ENCODE data around the gene RGS12.

The RGS12 gene, protein sequence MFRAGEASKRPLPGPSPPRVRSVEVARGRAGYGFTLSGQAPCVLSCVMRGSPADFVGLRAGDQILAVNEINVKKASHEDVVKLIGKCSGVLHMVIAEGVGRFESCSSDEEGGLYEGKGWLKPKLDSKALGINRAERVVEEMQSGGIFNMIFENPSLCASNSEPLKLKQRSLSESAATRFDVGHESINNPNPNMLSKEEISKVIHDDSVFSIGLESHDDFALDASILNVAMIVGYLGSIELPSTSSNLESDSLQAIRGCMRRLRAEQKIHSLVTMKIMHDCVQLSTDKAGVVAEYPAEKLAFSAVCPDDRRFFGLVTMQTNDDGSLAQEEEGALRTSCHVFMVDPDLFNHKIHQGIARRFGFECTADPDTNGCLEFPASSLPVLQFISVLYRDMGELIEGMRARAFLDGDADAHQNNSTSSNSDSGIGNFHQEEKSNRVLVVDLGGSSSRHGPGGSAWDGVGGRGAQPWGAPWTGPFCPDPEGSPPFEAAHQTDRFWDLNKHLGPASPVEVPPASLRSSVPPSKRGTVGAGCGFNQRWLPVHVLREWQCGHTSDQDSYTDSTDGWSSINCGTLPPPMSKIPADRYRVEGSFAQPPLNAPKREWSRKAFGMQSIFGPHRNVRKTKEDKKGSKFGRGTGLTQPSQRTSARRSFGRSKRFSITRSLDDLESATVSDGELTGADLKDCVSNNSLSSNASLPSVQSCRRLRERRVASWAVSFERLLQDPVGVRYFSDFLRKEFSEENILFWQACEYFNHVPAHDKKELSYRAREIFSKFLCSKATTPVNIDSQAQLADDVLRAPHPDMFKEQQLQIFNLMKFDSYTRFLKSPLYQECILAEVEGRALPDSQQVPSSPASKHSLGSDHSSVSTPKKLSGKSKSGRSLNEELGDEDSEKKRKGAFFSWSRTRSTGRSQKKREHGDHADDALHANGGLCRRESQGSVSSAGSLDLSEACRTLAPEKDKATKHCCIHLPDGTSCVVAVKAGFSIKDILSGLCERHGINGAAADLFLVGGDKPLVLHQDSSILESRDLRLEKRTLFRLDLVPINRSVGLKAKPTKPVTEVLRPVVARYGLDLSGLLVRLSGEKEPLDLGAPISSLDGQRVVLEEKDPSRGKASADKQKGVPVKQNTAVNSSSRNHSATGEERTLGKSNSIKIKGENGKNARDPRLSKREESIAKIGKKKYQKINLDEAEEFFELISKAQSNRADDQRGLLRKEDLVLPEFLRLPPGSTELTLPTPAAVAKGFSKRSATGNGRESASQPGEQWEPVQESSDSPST (N-terminal part only)

DNA sequence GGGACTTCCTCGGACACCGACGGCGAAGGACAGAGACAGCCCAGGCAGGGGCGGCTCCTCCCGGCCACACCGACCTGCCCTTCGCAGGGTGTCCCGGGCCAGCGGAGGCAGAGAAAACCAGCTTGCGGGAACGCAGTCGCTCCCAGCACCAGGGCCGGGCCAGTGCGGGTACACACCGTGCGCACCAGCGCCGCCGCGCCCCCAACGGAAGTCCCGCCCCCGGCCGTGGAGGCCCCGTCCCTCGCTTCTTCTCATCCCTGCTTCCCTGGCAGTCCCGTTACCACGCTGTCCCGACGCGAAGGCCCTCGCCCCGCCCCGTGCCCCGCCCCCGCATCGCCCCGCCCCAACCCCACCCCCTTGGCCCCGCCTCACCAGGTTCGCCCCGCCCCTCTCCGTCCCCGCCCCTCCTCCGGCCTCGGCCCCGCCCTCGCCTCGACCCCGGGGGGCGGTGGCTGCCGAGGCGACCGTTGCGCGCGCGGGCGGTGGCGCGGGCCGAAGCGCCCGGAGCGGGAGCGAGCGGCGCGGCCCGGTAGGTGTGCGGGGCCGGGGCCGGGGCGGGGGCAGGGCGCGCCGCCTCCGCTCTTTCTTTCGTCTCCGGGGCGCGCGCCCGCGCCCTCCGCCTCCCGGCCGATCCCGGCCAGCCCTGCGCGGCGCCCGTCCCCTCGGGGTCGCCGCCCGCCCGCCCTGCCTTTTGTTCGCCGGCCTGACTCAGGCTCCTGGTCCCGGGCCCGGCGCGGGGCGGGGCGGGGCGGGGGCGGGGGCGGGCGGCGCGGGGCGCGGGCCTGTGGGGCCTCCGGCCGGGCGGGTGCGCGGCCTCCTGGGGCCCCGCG lies at the start of gene RGS12:
TSS of gene RGS12 (plus strand) at position 451 of the 830 bp plus-strand sequence. CDS start 23,150 bp downstream, outside the sequence.
- DNase-seq = peak; percentile 62 to 97 (median 93)

- no peak for DNase-seq
These were observed 49.6 kb upstream of the RGS12 start for GRCh38 chr4:3243136-3243780.

GRCh38 chr4:3244002-3244401 lies 48.8 kb upstream of the RGS12 start:
- no peak for DNase-seq

- no peak for DNase-seq
These were observed 48.1 kb upstream of the RGS12 start for GRCh38 chr4:3244747-3245146.

DNA sequence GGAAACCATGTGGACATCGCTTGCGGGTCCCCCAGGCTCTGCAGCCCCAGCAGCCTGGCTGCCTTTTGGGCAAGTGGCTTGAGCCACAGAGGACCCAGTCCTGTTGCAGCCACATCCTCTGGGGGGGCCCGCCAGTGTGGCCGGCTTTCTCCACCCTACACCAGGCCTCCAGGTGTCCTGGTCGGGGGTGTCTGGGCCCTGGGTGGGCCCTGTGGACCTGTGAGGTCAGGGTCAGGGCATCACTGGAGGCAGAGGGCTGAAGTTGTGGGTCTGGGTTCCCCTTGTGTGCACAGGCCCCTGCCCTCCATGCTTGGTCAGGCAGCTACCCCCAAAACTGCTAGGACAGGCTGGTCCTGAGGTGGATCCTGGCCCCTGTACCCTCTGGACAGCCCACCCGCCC lies 47.1 kb upstream of the RGS12 start:
- DNase-seq = no peak

GRCh38 chr4:3246458-3247398 lies 46.1 kb upstream of the RGS12 start:
- no peak for DNase-seq

DNA sequence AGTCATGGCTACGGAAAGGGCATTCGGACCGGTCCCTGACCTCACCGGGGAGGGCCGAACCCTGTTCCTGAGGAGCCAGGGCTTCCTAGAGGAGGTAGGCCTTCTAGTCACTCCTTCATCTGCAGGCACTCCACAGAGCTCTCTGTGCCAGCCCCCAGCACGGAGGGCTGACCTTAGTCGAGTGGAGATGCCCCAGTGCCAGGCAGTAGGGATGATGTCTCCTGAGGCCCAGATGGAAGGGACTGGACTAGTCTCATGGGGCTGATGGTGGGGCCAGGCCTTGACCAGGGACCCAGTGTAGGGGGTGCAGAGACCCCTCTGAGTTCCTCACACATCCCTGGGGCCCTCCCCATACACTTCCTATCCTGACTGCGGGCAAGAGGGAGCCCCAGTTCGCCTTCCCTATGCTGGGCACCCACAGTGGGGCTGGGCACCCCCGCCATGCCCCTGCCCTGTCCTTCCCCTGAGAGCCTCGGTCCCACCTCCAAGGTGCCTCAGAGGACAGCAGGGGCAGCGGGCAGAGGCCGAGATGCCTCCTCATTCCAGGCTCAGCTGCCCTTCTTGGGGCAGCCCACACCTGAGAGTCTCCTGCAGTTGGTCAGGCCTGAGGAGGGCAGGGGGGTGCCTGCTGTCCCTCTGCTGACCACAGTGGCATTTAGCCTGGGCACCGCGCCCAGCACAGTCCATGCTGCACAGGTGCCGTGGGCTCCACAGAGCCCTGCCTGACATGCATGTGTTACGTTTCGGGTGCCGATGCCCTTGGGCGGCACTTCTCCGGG lies 45.2 kb upstream of the RGS12 start:
- DNase-seq = no peak

GRCh38 chr4:3248178-3248480 lies 44.7 kb upstream of the RGS12 start:
- no peak for DNase-seq

DNA sequence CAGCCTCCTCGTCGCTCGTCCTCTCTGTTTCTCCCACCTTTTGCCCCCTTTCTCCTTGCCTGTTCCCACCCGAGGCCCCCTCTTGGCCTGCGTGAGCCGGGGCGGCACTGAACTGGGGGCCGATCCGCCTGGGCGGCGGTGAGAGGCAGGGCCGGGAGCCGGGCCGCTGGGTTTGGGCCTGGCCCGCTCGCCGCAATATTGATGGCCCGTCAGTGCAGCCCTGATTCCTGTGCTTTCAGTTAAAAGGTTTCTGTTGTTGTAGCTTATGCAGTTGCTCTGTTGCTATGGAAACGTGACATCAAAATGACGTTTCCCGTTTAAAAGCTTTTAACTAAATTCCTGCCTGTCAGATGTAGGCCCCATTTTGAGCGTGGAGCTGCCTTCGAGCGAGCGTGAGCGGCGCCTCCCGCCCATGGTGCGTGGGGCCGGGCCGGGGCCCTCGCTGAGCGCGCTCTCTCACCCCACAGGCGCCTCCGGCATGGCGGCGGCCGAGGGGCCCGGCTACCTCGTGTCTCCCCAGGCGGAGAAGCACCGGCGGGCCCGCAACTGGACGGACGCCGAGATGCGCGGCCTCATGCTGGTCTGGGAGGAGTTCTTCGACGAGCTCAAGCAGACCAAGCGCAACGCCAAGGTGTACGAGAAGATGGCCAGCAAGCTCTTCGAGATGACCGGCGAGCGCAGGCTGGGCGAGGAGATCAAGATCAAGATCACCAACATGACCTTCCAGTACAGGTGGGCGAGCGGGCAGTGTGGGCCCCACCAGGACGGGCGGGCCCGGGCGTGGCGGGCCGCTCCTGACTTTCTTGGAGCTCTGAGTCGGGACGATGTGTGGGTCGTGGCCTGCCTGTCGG lies 43.8 kb upstream of the RGS12 start, which contains the start of gene MSANTD1:
TSS of gene MSANTD1 (plus strand) at position 349 of the 851 bp plus-strand sequence. CDS start at position 413, 64 bp downstream.
- DNase-seq = peak in 1 of 51 donors; percentile 44

DNA sequence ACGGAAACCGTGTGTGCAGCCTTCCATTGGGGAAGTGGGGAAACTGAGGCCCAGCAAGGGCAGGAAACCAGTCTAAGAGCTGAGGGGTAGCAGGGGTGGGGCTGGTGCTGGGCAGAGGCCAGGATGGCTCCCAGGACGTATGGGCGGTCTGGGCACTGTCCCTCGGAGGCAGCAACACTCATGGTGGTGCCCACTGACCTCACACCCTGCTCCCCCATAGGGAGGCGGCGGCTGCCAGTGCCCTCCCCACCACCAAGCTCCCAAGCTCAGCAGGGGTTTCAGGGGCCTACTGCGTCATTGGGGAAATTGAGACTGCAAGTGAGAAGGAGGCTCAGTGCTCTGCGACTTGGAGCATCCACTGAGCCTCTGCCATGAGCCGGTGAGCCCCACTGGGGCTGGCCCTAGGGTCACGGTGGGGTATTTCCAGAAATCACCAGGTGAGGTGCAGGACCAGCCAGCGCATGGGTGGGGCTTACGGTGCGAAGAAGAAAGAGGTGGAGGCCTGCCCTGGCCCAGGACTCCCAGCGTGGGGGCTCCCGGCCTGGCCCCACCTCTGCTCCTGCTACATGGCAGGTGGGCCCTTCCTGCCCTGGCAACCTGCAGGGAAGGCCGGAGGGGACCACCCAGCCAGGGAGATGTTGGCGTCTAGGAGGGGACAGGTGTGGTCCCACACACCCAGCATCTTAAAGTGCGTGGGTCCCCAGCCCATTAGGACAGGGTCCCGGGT lies 42.9 kb upstream of the RGS12 start:
- DNase-seq = no peak

DNA sequence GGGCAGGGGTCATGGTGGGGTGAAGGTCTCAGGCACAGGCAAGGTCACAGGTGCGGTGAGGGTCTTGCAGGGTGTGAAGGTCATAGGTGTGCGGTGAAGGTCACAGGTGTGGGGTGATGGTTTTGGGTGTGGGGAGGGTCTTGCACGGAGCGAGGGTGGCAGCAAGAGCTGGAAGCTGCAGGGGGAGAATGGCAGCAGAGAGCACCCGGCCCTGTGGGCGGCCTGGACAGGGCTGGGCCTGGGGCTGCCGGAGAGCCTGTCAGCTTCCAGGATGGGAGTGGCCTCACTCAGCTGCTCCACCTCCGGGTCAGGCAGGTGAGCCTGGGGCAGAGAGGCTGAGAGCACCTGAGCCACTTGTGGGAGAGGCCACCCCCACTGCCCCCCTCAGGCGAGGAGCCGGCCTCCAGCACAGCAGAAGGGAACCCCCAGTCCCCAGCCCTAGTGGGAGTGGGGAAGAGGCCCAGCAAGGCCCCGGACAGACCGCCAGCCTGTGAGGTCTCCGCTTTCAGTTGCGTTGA lies 42.3 kb upstream of the RGS12 start:
- DNase-seq = no peak

DNA sequence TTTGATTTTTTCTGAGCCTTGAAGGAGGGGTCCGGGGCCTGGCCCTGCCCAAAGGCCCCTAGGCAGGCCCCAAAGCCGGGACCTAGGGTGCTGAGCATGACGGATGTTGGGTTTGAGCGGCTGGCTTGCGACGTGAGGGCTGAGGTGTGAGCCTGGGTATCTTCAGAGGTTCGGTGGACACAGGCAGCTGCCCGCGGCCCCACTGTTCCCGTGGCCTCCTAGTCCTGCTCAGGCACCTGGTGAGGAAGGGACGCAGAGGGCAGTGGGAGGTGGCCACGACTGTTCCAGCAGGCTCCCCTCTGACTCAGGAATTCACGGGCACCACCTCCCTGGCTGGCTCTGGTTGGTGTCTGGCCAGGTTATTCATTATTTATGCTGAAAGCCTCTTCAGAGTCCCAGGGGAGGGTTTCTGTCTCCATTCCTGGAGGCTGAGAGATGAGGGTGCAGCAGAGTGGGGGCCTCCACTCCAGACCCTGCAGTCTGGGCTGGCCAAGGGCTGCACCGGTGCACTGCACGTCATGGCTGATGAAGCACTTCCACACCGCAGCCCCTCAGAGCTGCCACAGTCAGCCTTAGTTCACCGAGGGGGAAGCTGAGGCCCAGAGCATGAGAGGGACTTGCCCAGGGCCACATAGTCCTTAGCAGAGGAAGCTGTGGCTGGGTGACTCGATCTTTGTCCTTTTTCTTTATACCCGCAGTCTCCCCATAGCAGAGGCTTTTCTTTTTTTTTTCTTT lies 41.7 kb upstream of the RGS12 start:
- DNase-seq = no peak

DNA sequence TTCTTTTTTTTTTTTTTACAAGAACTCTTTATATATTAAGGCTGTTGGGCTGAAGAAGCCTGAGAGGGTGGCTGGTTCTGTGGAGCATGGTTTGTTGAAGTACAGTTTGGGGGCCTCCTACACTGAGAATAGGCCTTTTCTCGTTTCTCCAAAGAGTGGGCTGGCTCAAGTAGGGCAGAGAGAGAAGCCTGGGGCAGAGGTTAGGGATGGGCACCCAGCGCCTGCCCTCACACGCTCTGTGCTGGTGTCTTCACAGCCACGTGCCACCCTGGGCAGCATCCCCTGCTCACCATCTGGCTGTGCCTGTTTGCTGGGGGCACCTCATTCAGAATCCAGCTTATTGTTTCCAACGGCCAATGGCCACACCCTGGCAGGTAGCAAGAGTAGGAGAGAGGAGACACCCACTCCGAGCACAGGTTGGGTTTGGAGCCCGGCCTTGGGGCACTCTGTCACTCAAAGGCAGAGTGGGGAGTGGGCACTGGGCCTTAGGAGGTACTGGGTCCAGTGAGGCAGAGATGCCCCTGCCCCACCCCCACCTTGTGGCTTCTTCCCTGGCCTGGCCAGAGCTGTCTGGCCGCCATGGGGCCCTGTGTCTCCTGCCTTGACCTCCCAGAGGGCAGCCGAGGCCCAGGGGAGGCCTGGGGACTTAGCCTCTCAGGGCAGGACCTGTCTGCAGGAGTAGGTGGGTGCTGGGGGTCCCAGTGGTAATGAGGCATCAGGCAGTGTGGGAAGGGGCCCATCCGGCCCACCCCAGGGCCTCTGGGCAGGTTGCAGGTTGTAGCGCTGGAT lies 40.9 kb upstream of the RGS12 start:
- DNase-seq = no peak

- DNase-seq = no peak
These were observed 40.4 kb upstream of the RGS12 start for GRCh38 chr4:3252480-3252828.
